Neutrophil (primary cell): ENCODE data around the gene OR6C6.

Experiments used
- H3K27ac ChIP-seq: fragments of 200-600 bp; sonication (generic); 2 replicates; pipeline ENCODE4 v1.5.1; 2016; ENCODE audit warnings: mild to moderate bottlenecking, moderate library complexity
- H3K27me3 ChIP-seq: fragments of 200-600 bp; sonication (generic); 2 replicates; pipeline ENCODE4 v1.6.0; 2016; ENCODE audit warnings: mild to moderate bottlenecking
- H3K36me3 ChIP-seq: fragments of 200-600 bp; sonication (generic); 2 replicates; pipeline ENCODE4 v1.5.1; 2017
- H3K4me1 ChIP-seq, 2 experiments: fragments of 200-600 bp in 1 of 2; sonication (generic) in 1 of 2; 1 replicate in 1 of 2; 2 replicates in 1 of 2; pipeline versions ENCODE4 v1.5.1 to v1.6.1; 2013 to 2016; ENCODE audit warnings: low read depth in 1 of 2, low read length in 1 of 2, mild to moderate bottlenecking in 1 of 2, moderate library complexity in 1 of 2; ENCODE audit not compliant: control insufficient read depth in 1 of 2, insufficient read depth in 1 of 2
- H3K4me3 ChIP-seq, 2 experiments: fragments of 200-600 bp in 1 of 2; sonication (generic) in 1 of 2; 1 replicate in 1 of 2; 2 replicates in 1 of 2; pipeline ENCODE4 v1.5.1; 2013 to 2016; ENCODE audit warnings: low read depth in 1 of 2, low read length in 1 of 2, mild to moderate bottlenecking in 1 of 2, moderate library complexity in 1 of 2
- H3K9me3 ChIP-seq: fragments of 200-600 bp; sonication (generic); 2 replicates; pipeline ENCODE4 v1.5.1; 2016
- CTCF ChIP-seq: fragments of 200-600 bp; sonication (generic); IDR thresholded peaks from 2 replicates; pipeline ENCODE4 v1.5.1; 2016; ENCODE audit warnings: antibody characterized with exemption

The OR6C6 gene

GRCh38 chr12:55246159-55246558 lies 50.2 kb downstream of the OR6C6 start:
- H3K9me3 ChIP-seq = no peaks in the 10 kb centered on the region
- H3K4me3 ChIP-seq = no peak overlapping the region
- no peak overlapping the region for H3K27ac ChIP-seq
- H3K36me3 ChIP-seq = no peaks in the 10 kb centered on the region
- H3K27me3 ChIP-seq = peaks cover 24% of the 10 kb centered on the region
- no peaks in the 10 kb centered on the region for H3K4me1 ChIP-seq
- TF ChIP-seq CTCF = no peak

- Histone ChIP-seq H3K4me3 (no peak within 1 kb of the TSS), H3K27ac (no peak within 1 kb of the TSS), H3K27me3 (peaks cover 24% of the 10 kb centered on the region), H3K36me3 (no peaks in the 10 kb centered on the region), H3K9me3 (no peaks in the 10 kb centered on the region), H3K4me1 (no peaks in the 10 kb centered on the region)
- TF ChIP-seq CTCF = no peak
Measured at GRCh38 chr12:55244309-55244708, 52.1 kb downstream of the OR6C6 start, which contains the start of gene OR6C74. Gene OR6C74, plus strand, starts transcription at chr12:55244609. Its CDS starts 2,679 bp downstream, at chr12:55247288.
